HCT116 (cell line): Measurements from ENCODE around the gene EIF4E2. TPM values are rescaled to one million over a fixed set of nuclear protein-coding genes. Genes with fewer than 3 reads are reported as not detected.

ENCODE experiments used
- ATAC-seq: fragments of 200-7000 bp; cut with Tn5 transposase; 2 replicates; pipeline ENCODE4 v1.9.1; 2020; ENCODE audit warnings: mild to moderate bottlenecking, moderate library complexity
- BruUV-seq: library from RNA; stranded (reverse); fragments of 400-500 nt; replicated peaks from 2 replicates; lab custom pipeline; 2021; lab: Mats Ljungman, UMichigan
- CTCF ChIA-PET: fragments of 300-600 bp; sonication (Branson Sonifier 250); formaldehyde crosslinking; loops from one replicate; lab custom pipeline; 2021; ENCODE audit warnings: antibody characterized with exemption; lab: Charles Lee
- POLR2A ChIA-PET: fragments of 300-600, 350-600 bp; sonication (Branson Sonifier 250); formaldehyde crosslinking; loops from one replicate; lab custom pipeline; 2021; ENCODE audit warnings: antibody characterized with exemption; lab: Charles Lee
- RAD21 ChIA-PET, 2 experiments: fragments of 300-600 bp; sonication (Branson Sonifier 250); formaldehyde crosslinking; loops; one replicate each; lab custom pipeline; 2023; ENCODE audit warnings: low total read pairs in 2 of 2; ENCODE audit not compliant: uncharacterized antibody in 2 of 2, unreplicated experiment in 2 of 2, low non-redundant PET in 1 of 2; lab: Charles Lee
- DNase-seq: peaks from one replicate; pipeline ENCODE4 v3.0.0-alpha.2; 2010; ENCODE audit warnings: low read depth, low spot score
- H2AFZ ChIP-seq: fragments of 200-600 bp; shearing (Covaris generic), sonication (generic); 2 replicates; pipeline ENCODE4 v1.6.1; 2017; ENCODE audit warnings: low read depth, mixed run types, mixed read lengths, antibody characterized with exemption, low read length; ENCODE audit not compliant: poor library complexity, severe bottlenecking
- H3K27ac ChIP-seq: 2 replicates; pipeline ENCODE4 v1.5.1; 2012; ENCODE audit warnings: low read depth, low read length
- H3K27me3 ChIP-seq: fragments of 200-600 bp; sonication (generic); 2 replicates; pipeline ENCODE4 v1.6.1; 2016; ENCODE audit warnings: mixed run types, low read length, mixed read lengths; ENCODE audit not compliant: insufficient read depth
- H3K36me3 ChIP-seq, 2 experiments: fragments of 200-500 bp in 1 of 2; fragments of 200-600 bp in 1 of 2; sonication (Bioruptor generic) in 1 of 2; sonication (generic) in 1 of 2; 2 replicates each; pipeline versions ENCODE4 v1.5.1 to v1.6.1; 2014 to 2016; ENCODE audit warnings: low read length in 2 of 2, inconsistent platforms in 1 of 2, mixed read lengths in 1 of 2, mixed run types in 1 of 2; ENCODE audit not compliant: insufficient read depth in 2 of 2, control insufficient read depth in 1 of 2
- H3K4me1 ChIP-seq, 2 experiments: fragments of 200-600 bp in 1 of 2; sonication (generic) in 1 of 2; 2 replicates each; pipeline versions ENCODE4 v1.5.1 to v1.6.1; 2012 to 2017; ENCODE audit warnings: low read length in 2 of 2, inconsistent platforms in 1 of 2, mild to moderate bottlenecking in 1 of 2, mixed read lengths in 1 of 2, mixed run types in 1 of 2, moderate library complexity in 1 of 2; ENCODE audit not compliant: insufficient read depth in 2 of 2, control insufficient read depth in 1 of 2
- H3K4me2 ChIP-seq: fragments of 200-600 bp; sonication (generic); 2 replicates; pipeline ENCODE4 v1.6.1; 2017; ENCODE audit warnings: mixed run types, low read length, mixed read lengths
- H3K4me3 ChIP-seq, 2 experiments: fragments of 200-600 bp in 1 of 2; sonication (generic) in 1 of 2; replicated peaks in 1 of 2; 2 replicates each; pipeline ENCODE4 v1.5.1; 2011 to 2016; ENCODE audit warnings: low read length in 2 of 2, control low read depth in 1 of 2, low read depth in 1 of 2, mild to moderate bottlenecking in 1 of 2, mixed read lengths in 1 of 2, mixed run types in 1 of 2
- H3K79me2 ChIP-seq: fragments of 200-600 bp; sonication (generic); 2 replicates; pipeline ENCODE4 v1.6.1; 2017; ENCODE audit warnings: mild to moderate bottlenecking, mixed run types, low read length, moderate library complexity, mixed read lengths; ENCODE audit not compliant: insufficient read depth
- H3K9ac ChIP-seq: fragments of 200-600 bp; sonication (generic); 2 replicates; pipeline ENCODE4 v1.6.1; 2016; ENCODE audit warnings: low read length, mixed read lengths
- H3K9me2 ChIP-seq: fragments of 200-600 bp; sonication (generic), shearing (Covaris generic); 2 replicates; pipeline ENCODE4 v1.6.1; 2017; ENCODE audit warnings: mixed run types, mild to moderate bottlenecking, moderate library complexity; ENCODE audit not compliant: insufficient read depth
- H3K9me3 ChIP-seq, 2 experiments: fragments of 200-500 bp in 1 of 2; fragments of 200-600 bp in 1 of 2; sonication (Bioruptor generic) in 1 of 2; sonication (generic) in 1 of 2; 2 replicates each; pipeline ENCODE4 v1.6.1; 2014 to 2017; ENCODE audit warnings: low read length in 2 of 2, mixed read lengths in 2 of 2, inconsistent platforms in 1 of 2, low read depth in 1 of 2, mild to moderate bottlenecking in 1 of 2, mixed run types in 1 of 2, moderate library complexity in 1 of 2; ENCODE audit not compliant: control insufficient read depth in 1 of 2, insufficient read depth in 1 of 2
- H4K20me1 ChIP-seq: fragments of 200-600 bp; sonication (generic), shearing (Covaris generic); 2 replicates; pipeline ENCODE4 v1.6.1; 2017; ENCODE audit warnings: mixed run types, mild to moderate bottlenecking, moderate library complexity; ENCODE audit not compliant: insufficient read depth
- CTCF ChIP-seq, 3 experiments: fragments of 200-600 bp in 1 of 3; sonication (generic) in 1 of 3; IDR thresholded peaks in 2 of 3; conservative IDR thresholded peaks in 1 of 3; 2 replicates each; pipeline ENCODE4 v1.5.1; 2012 to 2017; ENCODE audit warnings: low read depth in 2 of 3, low read length in 2 of 3, antibody characterized with exemption in 1 of 3, borderline replicate concordance in 1 of 3, control low read depth in 1 of 3, mild to moderate bottlenecking in 1 of 3, mixed read lengths in 1 of 3, mixed run types in 1 of 3, moderate library complexity in 1 of 3; ENCODE audit not compliant: insufficient read depth in 1 of 3
- EGR1 ChIP-seq: IDR thresholded peaks from 2 replicates; pipeline ENCODE4 v1.6.1; 2012; ENCODE audit warnings: low read depth
- EZH2phosphoT487 ChIP-seq: fragments of 200-600 bp; IDR thresholded peaks from 2 replicates; pipeline ENCODE4 v1.6.1; 2018; ENCODE audit warnings: antibody characterized with exemption, borderline replicate concordance
- POLR2A ChIP-seq: IDR thresholded peaks from 2 replicates; pipeline ENCODE4 v1.7.0; 2011; ENCODE audit warnings: borderline replicate concordance; ENCODE audit not compliant: insufficient read depth, insufficient read length; ENCODE audit errors: extremely low read depth
- POLR2AphosphoS5 ChIP-seq: IDR thresholded peaks from 2 replicates; pipeline ENCODE4 v1.6.1; 2011; ENCODE audit warnings: mild to moderate bottlenecking, low read depth, low read length, moderate library complexity
- RAD21 ChIP-seq: IDR thresholded peaks from 2 replicates; pipeline ENCODE4 v1.6.1; 2012; ENCODE audit warnings: low read depth, mild to moderate bottlenecking
- REST ChIP-seq: IDR thresholded peaks from 2 replicates; pipeline ENCODE4 v1.6.1; 2012; ENCODE audit warnings: low read depth
- SP1 ChIP-seq: IDR thresholded peaks from 2 replicates; pipeline ENCODE4 v1.6.1; 2012; ENCODE audit warnings: low read depth
- intact Hi-C: fragments of 100-400 bp; cut with micrococcal nuclease; formaldehyde crosslinking; loops from 2 replicates; pipeline ENCODE4 v1.10.0; 2022
- total RNA-seq: library from RNA; stranded (reverse); gene quantifications from one replicate; pipeline ENCODE4 v1.2.1, GENCODE V29; 2021; ENCODE audit not compliant: unreplicated experiment

The EIF4E2 gene
- total RNA-seq, 1 experiment from 2014 or later, result 58.6 TPM

GRCh38 chr2:232581725-232582124 lies 31.2 kb downstream of the EIF4E2 start:
- Histone ChIP-seq H3K4me1 (no peaks in the 10 kb centered on the region), H3K27ac (no peak overlapping the region), H3K9ac (no peak overlapping the region), H3K4me2 (no peak overlapping the region), H2AFZ (no peak overlapping the region), H3K9me3 (no peaks in the 10 kb centered on the region), H3K79me2 (no peaks in the 10 kb centered on the region), H4K20me1 (no peaks in the 10 kb centered on the region), H3K27me3 (no peaks in the 10 kb centered on the region), H3K9me2 (no peaks in the 10 kb centered on the region)
- ATAC-seq, result no peak
- POLR2A ChIA-PET, result no interaction called here
- no TSS peak for BruUV-seq
- CTCF ChIA-PET, result no interaction called here
- RAD21 ChIA-PET, result no interaction called here
- intact Hi-C loops, result no loop called here
- DNase-seq, result no peak
- TF ChIP-seq EZH2phosphoT487 (no peak), REST (no peak), EGR1 (no peak), CTCF (IDR thresholded peaks at IDR 0.05 in 2 of 3, conservative IDR thresholded peaks at IDR 0.05 in 1 of 3; ENCODE audit: borderline replicate concordance in 1 of 3, insufficient read depth in 1 of 3, low read depth in 2 of 3, low read length in 2 of 3) (no peak), POLR2AphosphoS5 (no peak), RAD21 (no peak), SP1 (no peak), POLR2A (no peak)
- TF ChIP-seq, all 23 proteins: peak for 0
- Histone ChIP-seq H3K4me3 (no peak overlapping the region), H3K36me3 (no peaks in the 10 kb centered on the region; a peak in 2 of 4 replicates)
